CD4-positive, alpha-beta T cell treated with Interleukin-6 at 100 ng/mL for 8 hours (primary cell): ENCODE measurements around the gene PIP4K2B.
A peak's percentile ranks its signal among the peaks of the same experiment; 100 is the strongest.

Source experiments
- DNase-seq: peaks from one replicate; pipeline ENCODE4 v3.0.0-alpha.2; 2020; ENCODE audit warnings: mixed read lengths, low spot score

The PIP4K2B gene

DNA sequence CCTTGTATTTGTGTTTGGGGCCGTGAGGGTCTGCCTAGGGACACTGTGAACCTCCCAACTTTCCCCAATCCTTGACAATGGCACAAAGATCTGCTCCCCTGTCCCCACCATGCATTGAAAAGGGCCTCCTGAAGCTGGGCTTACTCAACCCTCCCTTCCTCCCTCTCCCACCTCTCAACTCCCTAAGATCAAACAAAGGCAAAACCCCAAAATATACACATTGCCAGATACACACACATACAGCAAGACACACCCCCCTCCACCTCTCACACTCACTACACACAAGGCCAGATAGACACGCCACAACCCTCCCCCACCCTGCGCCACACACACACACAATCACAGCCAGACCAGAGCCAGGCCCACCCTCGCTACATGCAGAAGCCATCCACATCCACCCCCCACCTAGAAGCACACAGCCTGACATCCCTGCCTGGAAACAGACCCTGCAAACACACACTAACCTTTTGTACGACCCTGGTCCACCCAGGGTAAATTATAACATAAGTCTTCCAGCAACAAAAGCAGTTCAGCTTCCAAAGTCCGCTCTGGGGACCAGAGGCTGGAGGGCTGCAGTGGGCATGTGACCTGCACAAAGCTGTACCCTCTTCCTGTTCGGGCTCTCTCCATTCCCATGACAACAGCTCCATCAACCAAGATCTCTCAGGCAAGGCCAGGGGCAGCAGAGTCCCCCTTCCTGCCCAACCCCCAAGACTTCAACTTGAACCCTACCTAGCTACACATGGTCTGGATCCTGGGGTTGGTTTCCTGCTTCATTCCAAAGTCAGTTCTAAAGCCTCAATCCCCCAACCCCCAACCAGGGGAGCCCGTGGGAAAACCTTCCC, 53.1 kb downstream of the PIP4K2B start:
- DNase-seq = no peak

DNA sequence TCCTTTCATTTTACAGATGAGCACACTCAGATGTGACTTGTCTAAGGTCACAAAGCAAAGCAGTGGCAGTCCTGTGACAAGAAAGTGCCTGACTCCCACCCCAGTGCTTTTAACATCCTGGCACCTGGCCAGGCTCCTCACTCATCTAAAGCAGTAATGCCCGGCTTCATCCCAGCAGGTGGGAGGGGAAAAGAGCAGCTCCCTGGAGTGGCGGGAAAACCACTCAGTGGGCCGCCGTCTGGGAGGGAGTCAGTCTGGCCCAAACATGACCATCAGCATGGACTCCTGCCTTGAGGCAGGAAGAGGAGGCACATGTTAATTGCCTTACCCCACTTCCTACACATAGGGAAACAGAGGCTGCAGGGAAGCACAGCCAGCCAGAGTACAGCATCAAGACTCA, 53.8 kb downstream of the PIP4K2B start:
- DNase-seq = no peak

DNA sequence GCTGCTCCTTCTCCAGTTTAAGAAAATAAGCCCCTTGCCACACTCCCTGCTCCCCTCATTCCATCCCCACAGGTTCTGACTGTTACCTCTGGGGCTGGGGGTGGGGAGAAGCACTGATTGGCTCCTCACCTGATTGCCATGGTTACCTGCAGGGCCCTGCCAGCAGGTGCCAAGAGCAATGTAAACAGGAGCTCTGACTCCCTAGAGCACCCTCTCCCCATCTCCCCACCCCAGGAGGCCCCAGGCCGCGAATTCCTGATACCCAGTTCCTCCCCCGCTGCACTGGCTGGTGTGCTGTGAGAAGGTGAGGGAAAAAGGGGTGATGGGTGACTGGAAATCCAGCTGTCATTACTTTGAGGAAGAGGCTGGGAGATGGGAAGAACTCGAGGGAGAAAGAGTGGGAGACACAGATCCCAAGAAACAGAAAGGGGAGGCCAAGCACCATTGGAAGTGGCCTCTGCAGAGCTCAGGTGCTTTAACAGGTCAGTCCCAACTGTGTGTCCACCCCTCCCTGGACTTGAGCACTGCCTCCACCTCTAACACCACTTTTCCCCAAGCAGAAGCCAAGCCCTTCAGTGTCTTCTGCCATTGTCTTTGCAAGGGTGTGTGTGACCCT, 55.7 kb downstream of the PIP4K2B start:
- no peak for DNase-seq

DNA sequence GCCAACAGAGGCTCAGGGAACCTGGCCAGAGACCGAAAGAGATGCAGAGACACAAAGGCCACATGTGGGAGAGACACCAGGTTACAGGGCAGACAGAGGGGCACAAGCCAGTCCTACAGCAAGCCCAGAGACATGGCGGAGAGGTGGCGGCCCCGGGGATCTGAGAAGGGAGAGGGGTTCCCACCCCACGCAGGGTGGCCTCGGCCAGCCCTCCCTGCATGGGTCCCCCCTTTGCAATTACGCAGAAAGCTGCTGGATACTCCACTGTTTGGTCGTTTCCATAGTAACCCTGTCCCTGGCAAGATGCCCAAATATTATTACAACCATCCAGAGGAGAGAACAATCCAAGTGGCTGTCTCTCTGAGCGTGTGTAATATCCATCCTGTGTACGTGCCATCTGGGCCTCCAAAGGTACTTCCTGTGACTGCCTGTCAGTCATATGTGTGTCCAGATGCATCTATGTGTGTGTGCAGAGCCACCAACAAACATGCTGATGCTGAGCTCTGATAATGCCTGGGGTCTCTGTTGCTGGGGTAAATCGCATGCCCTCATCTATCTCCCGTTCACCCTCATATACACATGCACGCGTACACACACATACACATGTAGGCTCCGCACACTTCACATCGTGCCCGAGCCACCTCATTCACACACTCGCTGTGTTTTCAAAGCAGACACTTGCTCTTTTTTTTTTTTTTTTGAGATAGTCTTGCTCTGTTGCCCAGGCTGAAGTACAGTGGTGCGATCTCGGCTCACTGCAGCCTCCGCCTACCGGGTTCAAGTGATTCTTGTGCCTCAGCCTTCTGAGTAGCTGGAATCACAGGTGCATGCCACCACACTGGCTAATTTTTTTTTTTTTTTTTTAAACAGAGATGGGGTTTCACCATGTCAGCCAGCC, 56.7 kb downstream of the PIP4K2B start:
- no peak for DNase-seq

DNA sequence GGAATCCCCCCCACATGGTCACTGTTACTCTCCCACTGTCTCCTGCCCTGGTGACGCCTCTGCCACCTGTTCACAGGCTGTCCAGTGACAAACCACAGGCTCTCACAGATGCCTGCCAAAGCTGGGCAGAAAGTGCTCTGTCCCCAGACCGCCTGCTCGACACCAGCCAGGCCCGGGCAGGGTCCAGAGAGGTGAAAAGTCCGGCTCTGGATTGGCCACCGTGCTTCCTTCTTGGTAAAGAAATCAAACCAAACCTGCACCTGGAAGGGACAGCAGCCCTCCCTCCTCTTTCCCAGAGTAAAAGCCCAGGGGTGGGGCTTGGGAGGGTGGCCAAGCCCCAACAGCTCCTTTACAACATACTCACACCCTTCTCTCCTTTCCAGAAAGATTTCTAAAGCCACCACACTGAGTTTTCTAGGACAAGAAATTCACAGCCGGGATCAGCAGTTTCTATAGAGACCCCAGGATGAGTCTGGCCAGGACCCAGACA, 57.4 kb downstream of the PIP4K2B start:
- no peak for DNase-seq

DNA sequence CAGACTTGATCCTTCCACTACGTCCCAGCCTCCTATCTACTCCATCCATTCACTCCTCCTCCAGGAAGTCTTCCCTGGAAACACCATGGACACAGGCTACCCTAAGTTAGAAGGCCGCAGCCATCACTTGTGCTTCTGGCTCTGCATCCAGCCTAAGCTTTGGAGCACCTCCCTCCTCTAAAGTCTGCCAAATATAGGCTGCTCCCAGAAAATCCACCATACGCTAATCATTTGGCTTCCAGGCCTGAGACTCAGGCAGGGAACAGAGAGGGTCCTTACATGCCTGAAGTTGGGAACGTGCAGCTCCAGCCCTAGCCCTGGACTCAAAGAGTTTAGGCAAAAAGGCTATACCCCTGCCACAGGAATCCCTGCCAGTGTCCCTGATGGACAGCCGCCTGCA, 57.9 kb downstream of the PIP4K2B start:
- DNase-seq = no peak

DNA sequence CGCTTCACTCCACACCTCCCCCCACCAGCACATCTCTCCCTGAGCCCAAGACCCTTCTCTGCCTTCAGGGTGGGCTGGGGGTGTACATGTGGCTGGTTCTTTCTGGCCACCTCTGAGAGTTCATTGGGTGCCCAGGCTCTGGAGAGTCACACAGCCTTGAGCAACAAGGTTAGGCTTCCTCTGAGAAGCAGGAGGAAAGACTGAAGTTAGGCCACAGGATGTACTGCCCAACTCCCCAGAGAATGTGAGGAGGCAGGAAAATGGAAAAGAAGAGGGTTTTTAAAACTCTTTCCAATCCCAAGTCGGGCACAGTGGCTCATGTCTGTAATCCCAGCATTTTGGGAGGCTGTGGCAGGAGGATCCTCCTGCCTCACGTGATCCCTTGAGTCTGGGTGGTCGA, 58.5 kb downstream of the PIP4K2B start:
- DNase-seq = no peak

DNA sequence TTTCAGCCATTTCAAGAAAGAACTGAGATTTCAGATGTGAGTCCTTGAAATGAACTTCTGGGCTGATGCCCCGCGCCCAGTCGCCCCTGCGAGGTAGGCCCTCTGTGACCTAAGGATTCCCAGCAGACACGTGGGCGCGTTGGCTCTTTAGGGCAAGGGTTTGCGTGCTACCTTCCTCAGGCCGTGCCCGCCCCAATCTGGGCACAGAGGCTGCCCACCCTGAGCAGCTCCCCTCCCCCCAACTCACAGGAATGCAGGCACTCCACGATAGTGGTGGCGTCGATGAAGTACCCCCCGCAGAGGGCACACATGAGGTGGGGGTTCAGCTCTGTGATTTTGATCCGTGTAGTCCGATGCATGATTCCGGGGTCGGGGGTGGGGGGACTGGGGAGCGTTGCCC, 59.3 kb downstream of the PIP4K2B start:
- DNase-seq = no peak

DNA sequence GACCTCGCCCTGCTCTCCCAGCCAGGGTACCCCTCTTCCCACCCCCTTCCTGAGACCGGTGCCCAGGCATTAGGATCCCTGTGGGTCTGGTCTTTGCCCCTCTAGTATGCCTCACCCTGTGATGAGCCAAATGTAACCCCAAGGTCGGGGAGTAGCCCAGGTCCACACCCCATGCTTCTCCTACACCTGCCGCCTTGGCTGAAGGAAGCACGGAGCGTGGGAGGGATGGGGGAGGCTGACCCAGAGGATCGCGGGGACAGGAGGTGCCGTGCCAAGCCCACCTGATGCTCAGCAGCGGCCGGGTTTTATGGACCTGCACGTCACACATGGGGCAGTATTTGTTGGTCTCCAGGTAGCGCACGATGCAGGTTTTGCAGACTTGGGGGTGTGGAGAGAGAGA, 60.1 kb downstream of the PIP4K2B start:
- DNase-seq = no peak

DNA sequence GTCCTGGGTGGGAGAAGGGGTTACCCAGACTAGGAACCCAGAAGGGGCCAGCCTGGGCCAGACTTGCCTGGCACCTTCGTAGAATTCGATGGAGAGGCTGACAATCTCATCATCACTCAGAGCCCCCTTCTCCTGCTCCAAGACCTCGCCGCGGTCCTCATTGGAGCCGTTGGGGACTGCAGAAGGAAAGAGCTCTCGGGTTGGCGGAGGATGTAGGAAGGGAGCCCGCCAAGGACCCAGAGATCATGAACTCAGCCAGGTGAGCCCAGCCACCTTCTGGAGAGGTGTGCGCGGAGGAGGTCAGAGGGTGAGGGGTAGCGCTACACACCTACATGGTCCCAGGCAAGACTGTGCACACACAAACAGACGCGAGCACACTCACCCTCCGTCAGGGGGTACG, 60.7 kb downstream of the PIP4K2B start:
- DNase-seq = no peak

DNA sequence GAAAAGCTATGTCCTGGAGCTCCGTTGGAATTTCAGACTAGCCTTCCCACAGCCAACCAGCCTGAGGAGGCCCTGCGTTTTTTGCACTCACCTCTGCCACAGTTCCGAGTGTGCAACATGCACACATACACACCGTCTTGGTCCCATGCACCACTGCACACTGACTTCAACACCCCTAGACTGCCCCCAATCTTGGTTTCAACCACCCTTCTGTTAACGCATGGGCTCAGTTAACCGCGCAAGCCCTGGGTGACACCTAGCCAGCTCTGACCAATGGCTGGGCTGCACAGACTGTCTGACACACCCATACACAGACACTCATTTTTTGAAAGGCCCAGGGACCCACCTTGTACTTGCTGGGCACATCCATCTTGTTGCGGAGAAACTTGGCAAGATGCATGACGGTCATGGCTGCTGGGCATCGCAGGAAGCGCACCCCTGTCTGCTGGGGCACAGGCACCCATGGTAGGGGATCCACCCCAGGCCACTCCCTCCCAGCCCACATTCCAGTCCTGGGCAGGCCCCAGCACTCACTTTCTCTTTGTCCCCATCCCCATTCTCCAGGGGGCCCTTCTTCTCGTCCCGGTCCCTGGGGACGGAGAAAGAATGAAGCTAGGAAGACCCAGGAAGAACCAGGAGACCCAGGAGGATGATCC, 61.2 kb downstream of the PIP4K2B start:
- no peak for DNase-seq

DNA sequence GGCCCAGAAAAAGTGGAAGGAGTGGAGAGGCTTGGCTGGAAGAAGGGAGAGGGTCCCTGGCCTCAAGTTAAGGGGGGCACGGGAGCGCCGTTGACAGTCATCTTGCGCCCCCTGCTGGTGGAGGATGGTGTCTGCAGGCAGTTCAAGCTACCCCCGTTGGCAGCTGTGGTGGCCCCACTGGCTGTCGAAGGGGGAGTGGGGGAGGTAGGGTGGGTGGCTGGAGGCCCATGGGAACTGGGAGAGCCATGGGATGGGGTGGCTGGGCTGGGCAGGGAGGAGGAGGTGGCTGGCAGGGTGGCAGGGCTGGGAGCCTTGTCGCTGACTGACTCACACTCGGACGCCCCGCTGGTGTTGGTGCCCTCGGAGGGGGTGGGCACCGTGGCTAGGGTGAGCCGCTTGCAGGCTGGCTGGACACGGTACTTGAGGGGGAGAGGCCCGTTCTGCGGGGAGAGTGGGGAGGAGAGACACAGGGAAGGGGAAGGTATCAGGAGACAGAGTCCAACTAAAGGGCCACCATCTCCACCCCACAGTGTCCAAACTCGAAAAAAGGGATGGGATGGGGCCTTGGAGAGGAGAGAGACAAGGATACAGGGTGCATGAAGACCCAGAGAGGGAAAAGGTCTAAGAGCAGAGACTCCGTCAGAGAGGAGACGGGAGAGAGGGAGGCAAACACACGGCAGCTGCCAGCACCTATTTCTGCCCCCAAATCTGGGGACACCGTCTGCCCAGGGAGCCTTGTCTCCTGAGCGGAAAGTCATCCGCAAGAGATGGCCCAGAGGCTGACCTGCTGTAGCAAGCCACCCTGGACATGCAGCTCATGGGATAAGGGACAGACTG, 64.0 kb downstream of the PIP4K2B start:
- peak; percentile 65 for DNase-seq

DNA sequence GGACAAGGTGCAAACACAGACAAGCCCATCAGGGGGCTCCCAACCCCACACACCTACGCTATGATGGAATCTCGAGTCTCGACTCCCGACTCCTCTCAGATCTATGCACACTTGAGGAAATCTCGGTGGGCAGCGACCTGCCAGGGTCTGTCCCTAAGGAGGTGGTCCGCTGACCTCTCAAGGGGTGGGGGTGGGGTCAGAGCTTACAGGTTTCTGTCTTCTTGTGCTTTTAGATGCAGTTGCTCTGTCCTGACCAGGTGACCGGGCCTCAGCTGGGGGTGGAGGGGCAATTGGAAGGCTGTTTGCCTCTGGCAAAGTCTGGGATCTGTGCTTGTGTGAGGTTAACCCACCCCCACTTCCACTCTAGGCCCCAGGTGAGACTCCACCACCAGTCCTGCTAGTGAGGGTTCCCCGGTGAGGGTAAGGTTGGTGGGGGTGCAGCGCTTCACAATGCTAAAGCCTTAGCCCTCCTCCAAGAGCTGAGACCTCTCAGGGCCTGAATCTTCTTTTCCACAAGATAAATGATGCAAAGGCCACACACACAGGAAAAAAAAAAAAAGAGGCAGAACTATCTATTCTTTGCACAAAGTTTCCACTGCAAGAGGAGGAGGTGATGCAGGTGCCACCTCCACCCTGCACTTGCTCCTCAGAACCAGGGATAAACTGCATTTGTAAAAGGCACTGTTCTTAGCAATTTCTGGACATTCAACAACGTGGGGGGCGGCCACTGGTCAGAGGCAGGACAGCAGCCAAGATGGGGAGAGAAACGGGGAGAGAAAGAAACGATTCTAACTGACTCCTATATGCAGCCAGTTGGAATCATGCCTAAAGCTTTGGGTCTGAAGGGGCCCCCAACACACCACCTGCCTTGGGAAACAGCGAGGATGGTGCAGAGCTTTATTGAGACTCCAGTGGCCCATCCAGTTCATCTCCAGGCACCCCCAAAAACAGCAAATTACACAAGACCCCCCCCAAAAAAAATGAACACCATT, 65.1 kb downstream of the PIP4K2B start:
- DNase-seq = peak; percentile 35

DNA sequence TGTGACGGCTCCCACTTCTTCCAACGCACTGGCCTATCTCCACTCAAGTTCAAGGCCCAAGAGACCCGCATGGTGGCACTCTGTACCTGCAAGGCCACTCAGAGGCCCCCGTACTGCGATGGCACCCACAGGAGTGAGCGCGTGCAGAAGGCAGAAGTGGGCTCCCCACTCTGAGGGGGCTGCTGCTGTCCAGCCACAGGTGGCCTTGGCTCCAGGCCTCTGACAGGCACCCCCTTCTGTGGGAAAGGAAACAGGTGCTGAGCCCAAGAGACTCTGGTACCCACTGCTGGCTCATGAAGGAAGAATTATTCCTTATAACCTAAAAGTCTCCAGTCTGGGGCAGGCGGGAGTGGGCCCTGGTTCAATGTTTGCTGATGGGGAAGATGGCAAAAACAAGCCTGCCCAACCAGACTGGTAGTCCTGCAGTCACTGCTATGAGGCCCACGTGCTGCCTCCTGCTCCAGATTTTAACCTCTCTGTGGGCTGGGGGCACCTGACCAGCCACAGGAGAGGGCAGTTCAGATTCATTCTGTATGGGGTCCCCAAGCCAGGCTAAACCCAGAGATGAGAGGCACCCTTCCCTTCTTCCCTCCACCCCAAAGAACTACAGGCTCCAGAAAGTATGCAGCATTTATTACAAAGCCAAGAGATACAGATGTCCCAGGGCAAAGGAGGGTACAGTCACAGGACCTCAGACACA, 65.9 kb downstream of the PIP4K2B start:
- DNase-seq = no peak

DNA sequence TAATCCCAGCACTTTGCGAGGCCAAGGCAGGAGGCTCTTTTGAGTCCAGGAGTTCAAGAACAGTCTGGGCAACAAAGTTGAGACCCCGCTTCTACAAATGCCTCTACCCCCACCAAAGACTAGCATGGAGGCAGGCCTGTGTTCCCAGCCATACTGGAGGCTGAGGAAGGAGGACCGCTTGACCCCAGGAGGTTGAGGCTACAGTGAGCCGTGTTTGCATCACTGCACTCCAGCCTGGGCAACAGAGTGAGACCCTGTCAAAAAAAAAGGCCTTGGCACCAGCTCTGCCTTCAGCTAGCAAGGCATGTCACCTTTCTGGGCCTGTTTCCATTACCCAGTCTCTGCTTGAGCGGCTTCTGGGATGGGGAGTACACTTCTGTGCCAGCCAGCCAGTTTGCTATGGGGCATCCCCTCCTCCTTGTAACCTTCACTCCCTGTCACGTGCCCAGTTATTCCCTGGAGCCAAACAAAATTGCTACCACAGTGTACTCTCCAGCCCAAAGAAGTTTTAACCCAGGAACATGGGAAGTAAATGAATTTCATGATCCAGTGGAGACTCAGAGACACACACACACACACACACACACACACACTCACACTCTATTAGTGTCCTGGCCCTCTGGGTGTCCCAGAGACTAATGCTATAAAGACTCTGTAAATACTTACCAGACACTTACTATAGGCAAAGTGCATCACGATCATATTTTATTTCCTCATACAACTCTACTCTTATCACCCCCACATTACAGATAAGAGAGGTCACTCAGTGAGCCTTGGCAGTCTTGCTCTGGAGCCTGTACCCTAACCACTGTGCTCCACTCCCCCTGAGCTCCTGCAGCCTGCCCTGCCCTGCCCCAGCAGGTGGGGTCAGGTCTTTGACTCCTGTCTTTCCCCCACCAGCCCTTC, 66.7 kb downstream of the PIP4K2B start:
- DNase-seq = no peak

DNA sequence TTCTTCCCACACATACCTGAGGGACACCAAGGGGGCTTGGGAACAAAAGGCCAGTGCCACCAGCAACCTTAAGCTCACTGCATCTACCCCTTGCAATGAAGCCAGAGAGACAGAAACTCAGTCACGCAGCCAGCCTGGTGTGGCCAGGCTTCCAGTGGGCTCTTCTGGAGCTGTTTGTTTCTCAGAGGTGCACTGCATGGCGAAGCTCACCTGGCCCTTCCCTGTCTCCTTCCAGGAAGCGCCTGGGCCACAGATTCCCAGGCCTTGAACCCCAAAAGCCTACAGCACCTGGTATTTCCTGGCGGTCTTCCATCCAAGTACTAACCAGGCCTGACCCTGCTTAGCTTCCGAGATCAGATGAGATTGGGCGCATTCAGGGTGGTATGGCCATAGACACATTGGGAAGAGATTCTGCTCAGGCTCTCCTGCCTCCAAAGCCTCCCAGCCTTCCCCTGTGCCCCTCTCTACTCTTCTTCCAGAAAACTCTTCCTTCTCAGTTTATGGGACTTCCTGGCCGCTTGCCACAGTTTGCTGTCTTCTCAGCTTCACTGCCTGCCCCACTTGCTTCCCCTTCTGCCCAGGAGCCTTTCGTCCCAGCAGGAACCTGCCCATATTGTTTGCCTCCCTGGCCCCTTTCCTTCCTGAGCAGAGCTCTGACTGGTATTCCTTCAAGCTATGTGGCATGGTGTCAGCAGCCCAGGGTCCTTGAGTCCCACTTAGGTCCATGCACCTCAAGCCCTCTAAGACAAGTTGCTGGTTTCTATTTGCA, 67.6 kb downstream of the PIP4K2B start:
- DNase-seq = no peak
